Skeletal muscle satellite cell (primary cell): ENCODE results near the gene TPRA1. TPM values are rescaled to one million over a fixed set of nuclear protein-coding genes. Genes with fewer than 3 reads are reported as not detected.

Experiments used
- H3K27me3 ChIP-seq: 2 replicates; pipeline ENCODE4 v1.7.0; 2013; ENCODE audit warnings: low read length; ENCODE audit not compliant: control insufficient read depth, insufficient read depth
- H3K36me3 ChIP-seq: 2 replicates; pipeline ENCODE4 v1.7.0; 2013; ENCODE audit warnings: mild to moderate bottlenecking, control low read depth, low read length; ENCODE audit not compliant: insufficient read depth
- H3K4me1 ChIP-seq: 2 replicates; pipeline ENCODE4 v1.7.0; 2013; ENCODE audit warnings: low read length; ENCODE audit not compliant: control insufficient read depth, insufficient read depth
- H3K4me2 ChIP-seq: 2 replicates; pipeline ENCODE4 v1.7.0; 2013; ENCODE audit warnings: mild to moderate bottlenecking, low read length
- H3K4me3 ChIP-seq: 2 replicates; pipeline ENCODE4 v1.7.0; 2013; ENCODE audit warnings: low read length
- H3K9ac ChIP-seq: 2 replicates; pipeline ENCODE4 v1.7.0; 2013; ENCODE audit warnings: mild to moderate bottlenecking, low read depth, low read length, moderate library complexity
- H3K9me3 ChIP-seq: replicated peaks from 2 replicates; pipeline ENCODE4 v1.7.0; 2013; ENCODE audit warnings: mild to moderate bottlenecking, control low read depth, low read length
- total RNA-seq: library from RNA; depleted of rRNA; stranded (reverse); fragments of >200 nt; gene quantifications from 2 replicates; pipeline ENCODE4 v1.2.3, GENCODE V29; 2012; rRNA removed

TPRA1 gene
- 20.8 and 26.4 TPM in 2 replicates for total RNA-seq

GRCh38 chr3:127590593-127591465, at the start of gene TPRA1:
Gene TPRA1, minus strand, starts transcription at chr3:127590733. Its CDS starts 10,587 bp downstream, at chr3:127580146.
- no peaks in the 10 kb centered on the region for H3K36me3 ChIP-seq
- no peaks in the 10 kb centered on the region for H3K27me3 ChIP-seq
- peak within 1 kb of the TSS; percentile 90 for H3K4me3 ChIP-seq
- peaks cover 21% of the 10 kb centered on the region for H3K4me1 ChIP-seq
- peak within 1 kb of the TSS; percentile 91 for H3K9ac ChIP-seq
- H3K9me3 ChIP-seq = no peaks in the 10 kb centered on the region
- peak within 1 kb of the TSS; percentile 85 for H3K4me2 ChIP-seq

GRCh38 chr3:127640042-127640355, 49.5 kb upstream of the TPRA1 start:
- H3K4me3 ChIP-seq = no peak overlapping the region
- H3K9me3 ChIP-seq = no peaks in the 10 kb centered on the region
- H3K4me2 ChIP-seq = no peak overlapping the region
- peaks cover 13% of the 10 kb centered on the region for H3K27me3 ChIP-seq
- H3K4me1 ChIP-seq = no peaks in the 10 kb centered on the region
- H3K36me3 ChIP-seq = no peaks in the 10 kb centered on the region
- H3K9ac ChIP-seq = no peak overlapping the region

- no peak overlapping the region for H3K4me2 ChIP-seq
- H3K27me3 ChIP-seq = peaks cover 14% of the 10 kb centered on the region
- H3K4me1 ChIP-seq = no peaks in the 10 kb centered on the region
- H3K4me3 ChIP-seq = no peak overlapping the region
- no peak overlapping the region for H3K9ac ChIP-seq
- H3K36me3 ChIP-seq = no peaks in the 10 kb centered on the region
- H3K9me3 ChIP-seq = no peaks in the 10 kb centered on the region
These were observed 48.9 kb upstream of the TPRA1 start for GRCh38 chr3:127639173-127640041.

- Histone ChIP-seq H3K9ac (no peak overlapping the region), H3K9me3 (no peaks in the 10 kb centered on the region), H3K4me1 (no peaks in the 10 kb centered on the region), H3K27me3 (peaks cover 14% of the 10 kb centered on the region), H3K36me3 (no peaks in the 10 kb centered on the region), H3K4me3 (no peak overlapping the region), H3K4me2 (no peak overlapping the region)
These were observed 47.4 kb upstream of the TPRA1 start for GRCh38 chr3:127637971-127638370.

GRCh38 chr3:127637546-127637945, 47.0 kb upstream of the TPRA1 start:
- Histone ChIP-seq H3K9me3 (no peaks in the 10 kb centered on the region), H3K4me1 (no peaks in the 10 kb centered on the region), H3K9ac (no peak overlapping the region), H3K4me3 (no peak overlapping the region), H3K4me2 (no peak overlapping the region), H3K36me3 (no peaks in the 10 kb centered on the region), H3K27me3 (peaks cover 16% of the 10 kb centered on the region)

DNA sequence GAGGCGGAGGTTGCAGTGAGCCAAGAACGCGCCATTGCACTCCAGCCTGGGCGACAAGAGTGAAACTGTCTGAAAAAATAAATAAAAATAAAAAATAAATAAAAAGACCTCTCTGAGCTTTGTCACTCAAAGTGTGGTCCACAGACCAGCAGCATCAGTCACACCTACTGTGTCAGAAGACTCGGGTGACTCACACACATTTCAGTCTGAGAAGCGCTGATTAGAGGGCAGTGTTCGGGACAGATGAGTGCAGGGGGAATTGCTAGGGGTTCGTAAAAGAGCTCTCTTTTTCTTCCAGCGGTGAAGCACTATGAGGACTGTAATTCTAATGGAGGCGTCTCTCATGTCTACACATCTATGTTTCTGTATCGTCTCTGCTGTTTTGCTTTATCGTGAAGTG, 44.1 kb upstream of the TPRA1 start:
- H3K9ac ChIP-seq = no peak overlapping the region
- H3K4me3 ChIP-seq = no peak overlapping the region
- H3K4me1 ChIP-seq = peaks cover 3% of the 10 kb centered on the region
- no peaks in the 10 kb centered on the region for H3K36me3 ChIP-seq
- no peaks in the 10 kb centered on the region for H3K9me3 ChIP-seq
- H3K4me2 ChIP-seq = no peak overlapping the region
- peaks cover 40% of the 10 kb centered on the region for H3K27me3 ChIP-seq

DNA sequence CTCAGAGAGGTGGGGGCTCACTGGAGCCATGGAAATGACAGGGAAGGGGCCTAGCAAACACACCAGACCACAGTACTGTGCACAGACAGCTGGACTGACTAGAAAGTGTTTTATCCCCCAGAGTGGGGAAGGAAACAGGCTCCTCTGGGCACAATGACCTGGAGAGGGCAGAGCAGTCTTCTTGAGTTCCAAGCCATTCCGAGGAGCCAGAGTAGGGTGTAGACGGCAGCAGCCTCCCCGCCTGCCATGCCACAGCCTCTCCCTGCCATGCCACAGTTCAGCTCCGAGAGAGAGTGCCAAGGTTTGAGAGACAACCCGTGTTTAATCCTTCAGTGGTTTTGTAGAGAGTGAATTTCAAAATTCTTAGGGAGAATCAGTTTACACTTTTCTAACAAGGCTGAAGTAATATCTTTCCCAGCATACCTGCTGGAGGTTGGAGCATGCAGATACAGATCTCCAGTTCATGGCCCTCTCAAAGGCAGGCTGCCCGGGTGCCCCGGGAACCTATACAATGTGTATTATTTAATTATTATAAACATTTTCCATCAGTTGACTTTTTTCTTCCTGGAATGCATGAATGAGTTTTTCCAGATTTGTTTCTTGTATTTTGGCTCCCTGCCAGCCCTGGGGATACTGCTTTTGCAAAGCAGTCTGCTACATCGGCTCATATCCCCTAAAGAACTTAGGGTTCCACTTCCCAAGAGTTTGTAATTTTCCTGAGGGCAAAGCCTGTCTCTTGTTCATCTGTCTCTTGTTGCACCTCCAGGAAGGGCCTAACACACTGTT, 41.7 kb upstream of the TPRA1 start:
- H3K9ac ChIP-seq = no peak overlapping the region
- no peaks in the 10 kb centered on the region for H3K36me3 ChIP-seq
- peaks cover 58% of the 10 kb centered on the region for H3K27me3 ChIP-seq
- H3K9me3 ChIP-seq = no peaks in the 10 kb centered on the region
- H3K4me2 ChIP-seq = no peak overlapping the region
- peaks cover 8% of the 10 kb centered on the region for H3K4me1 ChIP-seq
- H3K4me3 ChIP-seq = no peak overlapping the region

- Histone ChIP-seq H3K9ac (no peak overlapping the region), H3K4me1 (peaks cover 8% of the 10 kb centered on the region), H3K36me3 (no peaks in the 10 kb centered on the region), H3K4me2 (no peak overlapping the region), H3K27me3 (peaks cover 64% of the 10 kb centered on the region), H3K4me3 (no peak overlapping the region), H3K9me3 (no peaks in the 10 kb centered on the region)
These were observed 40.5 kb upstream of the TPRA1 start for GRCh38 chr3:127630811-127631714.

DNA sequence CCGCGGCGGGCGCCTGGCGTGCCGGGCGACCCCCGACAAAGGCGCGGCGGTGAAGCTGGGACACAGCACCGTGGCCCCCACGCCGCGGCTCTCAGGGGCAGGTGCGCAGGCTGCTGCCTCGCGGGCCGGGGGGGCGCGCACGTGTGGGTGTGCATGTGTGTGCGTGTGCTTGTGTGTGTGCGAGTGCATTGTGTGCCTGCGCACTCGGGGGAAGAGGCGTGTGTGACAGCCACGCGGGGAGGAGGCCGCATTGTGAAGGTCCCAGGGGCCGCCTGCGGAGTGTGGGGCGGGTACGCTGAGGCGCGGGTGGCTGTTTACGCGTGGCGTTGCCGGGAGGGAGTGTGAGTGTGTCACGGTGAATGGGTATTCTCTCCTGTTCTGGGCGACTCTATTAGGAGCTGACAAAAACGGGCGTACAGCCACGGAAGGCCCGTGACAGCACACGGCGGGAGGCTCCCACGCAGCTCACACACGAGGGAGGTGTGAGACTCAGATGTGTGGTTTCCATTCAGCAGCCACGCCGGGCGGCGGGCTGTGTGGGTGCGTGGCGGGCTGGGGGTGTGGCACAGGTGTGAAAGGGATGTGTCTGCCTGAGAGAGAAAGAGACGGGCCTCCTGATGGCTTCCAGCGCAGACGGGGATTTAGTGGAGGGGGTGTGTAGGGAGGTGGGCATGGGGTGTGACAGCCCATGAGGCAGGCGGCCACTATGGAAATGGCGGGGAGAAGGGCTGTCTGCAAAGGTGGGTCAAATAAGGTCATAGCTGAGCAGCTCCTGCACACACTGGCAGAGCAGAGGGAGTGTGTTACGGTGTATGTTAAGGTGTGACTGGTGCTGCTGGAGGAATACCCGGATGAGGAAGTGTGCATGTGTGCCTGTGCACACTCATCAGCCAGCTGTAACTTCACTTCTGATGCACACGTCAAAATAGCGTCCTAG, 39.2 kb upstream of the TPRA1 start:
- H3K9ac ChIP-seq = no peak overlapping the region
- no peaks in the 10 kb centered on the region for H3K9me3 ChIP-seq
- peak overlapping the region; percentile 89 for H3K4me2 ChIP-seq
- peak overlapping the region; percentile 69 for H3K4me3 ChIP-seq
- H3K36me3 ChIP-seq = no peaks in the 10 kb centered on the region
- H3K4me1 ChIP-seq = peaks cover 8% of the 10 kb centered on the region
- H3K27me3 ChIP-seq = peaks cover 52% of the 10 kb centered on the region
